Stimulated activated CD8-positive, alpha-beta memory T cell treated with anti-CD3 and anti-CD28 coated beads, Interleukin-15, amount 100 ng/mL, for 24 hours (primary cell): Measurements from ENCODE around the gene UTP4.
A peak's percentile ranks its signal among the peaks of the same experiment; 100 is the strongest.

ENCODE experiments used
- DNase-seq: peaks from one replicate; pipeline ENCODE4 v3.0.0-alpha.2; 2020; ENCODE audit warnings: low read depth

The UTP4 gene

DNA sequence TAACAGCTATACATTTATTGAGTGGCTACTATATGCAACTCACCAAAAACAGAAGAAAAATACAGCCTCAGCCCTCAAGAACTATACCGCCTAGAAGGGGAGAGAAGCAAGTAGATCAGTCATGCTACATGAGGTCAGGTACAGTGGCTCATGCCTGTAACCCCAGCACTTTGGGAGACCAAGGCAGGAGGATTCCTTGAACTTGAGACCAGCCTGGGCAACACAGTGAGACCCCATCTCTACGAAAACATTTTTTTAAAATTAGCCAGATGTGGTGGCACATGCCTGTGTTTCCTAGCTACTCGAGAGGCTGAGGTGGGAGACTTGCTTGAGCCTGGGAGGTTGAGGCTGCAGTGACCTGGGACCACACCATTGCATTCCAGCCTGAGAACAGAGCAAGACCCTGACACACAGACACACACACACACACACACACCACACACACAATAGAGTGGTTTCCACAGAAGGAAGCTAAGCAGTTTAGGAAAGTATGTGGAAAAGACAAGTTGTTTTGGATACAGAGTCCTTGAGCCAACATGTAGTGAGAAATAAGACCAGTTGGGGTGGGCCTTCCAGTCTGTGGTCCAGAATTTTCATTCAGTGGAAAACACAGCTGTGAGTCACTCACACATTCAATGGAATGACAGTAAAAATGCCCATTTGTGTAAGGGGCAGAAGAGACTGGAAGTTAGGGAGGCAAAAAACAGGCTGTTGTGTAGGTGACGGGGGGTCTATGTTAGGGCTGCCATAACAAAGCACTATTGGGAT, 43.8 kb downstream of the UTP4 start:
- DNase-seq: no peak

DNA sequence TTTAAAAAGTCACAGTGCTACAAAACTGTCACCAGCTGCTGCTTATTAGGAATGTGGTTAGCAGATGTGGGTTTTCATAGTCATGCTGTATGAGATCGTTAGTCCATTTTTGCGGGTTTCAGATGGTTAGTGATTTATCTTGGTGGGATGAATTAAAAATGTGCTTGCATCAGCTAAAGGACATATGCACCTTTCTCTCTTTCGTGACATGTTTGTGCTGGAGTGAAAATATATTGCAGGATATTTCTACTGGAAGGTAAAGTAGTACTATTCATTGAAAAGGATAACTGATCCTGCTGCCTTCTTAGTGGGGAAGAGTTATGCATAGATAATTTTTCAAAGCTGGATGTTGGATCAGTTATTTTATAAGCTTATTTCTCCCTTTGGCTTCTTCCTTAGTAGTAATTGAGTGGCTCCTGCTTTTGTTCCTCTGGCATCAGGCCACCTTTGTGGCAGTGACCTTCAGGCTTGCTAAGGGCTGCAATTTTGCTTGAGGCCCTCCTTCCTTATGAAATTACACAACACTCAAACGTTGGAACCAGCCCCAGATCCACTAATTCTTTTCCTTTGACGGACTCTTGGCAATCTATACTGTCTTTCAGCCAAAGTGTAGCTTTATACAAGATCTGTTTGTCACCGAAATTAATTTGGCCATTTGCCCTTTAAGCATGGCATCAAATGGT, 47.0 kb downstream of the UTP4 start:
- no peak for DNase-seq

DNA sequence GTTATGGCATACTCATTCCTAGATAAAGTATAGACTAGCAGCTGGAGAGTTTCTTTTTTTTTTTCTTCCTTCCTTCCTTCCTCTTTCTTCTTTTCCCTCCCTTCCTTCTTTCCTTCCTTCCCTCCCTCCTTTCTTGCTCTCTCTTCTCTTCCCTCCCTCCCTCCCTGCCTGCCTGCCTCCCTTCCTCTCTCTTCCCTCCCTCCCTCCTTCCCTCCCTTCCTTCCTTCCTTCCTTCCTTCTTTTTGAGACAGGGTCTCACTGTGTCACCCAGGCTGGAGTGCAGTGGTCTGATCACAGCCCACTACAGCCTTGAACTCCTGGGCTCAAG, 47.5 kb downstream of the UTP4 start:
- no peak for DNase-seq

DNA sequence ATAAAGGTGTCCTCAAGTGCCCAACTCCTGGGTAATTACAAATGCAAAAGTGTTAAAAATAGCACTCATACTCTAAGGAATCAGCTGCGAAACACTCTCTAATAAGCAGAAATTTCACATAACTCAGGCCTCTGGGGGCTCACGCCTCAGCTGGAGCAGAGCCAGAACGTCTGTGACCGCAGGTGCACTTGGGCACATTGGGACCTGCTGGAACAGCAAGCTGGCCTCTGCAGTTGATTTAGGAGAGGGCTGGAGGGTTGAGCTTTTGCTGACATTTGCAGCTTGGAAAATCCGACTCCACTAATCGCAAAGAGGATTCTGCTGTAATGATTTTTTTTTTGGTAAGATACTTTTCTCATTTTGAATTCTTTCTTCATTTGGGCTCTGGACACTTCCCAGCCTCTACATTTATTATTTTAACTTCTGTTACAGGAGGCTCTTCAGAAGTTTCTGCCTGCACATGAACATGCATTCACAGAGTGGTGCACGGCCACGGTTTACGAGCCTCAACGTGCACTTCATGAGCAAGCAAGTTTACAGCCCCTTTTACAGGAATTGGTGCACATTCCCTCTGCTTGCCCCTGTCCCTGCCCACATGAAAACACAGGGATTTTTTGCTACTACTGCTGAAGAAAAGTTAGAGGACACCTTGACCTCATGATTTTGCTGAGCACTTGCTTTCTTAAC, 50.4 kb downstream of the UTP4 start:
- no peak for DNase-seq

DNA sequence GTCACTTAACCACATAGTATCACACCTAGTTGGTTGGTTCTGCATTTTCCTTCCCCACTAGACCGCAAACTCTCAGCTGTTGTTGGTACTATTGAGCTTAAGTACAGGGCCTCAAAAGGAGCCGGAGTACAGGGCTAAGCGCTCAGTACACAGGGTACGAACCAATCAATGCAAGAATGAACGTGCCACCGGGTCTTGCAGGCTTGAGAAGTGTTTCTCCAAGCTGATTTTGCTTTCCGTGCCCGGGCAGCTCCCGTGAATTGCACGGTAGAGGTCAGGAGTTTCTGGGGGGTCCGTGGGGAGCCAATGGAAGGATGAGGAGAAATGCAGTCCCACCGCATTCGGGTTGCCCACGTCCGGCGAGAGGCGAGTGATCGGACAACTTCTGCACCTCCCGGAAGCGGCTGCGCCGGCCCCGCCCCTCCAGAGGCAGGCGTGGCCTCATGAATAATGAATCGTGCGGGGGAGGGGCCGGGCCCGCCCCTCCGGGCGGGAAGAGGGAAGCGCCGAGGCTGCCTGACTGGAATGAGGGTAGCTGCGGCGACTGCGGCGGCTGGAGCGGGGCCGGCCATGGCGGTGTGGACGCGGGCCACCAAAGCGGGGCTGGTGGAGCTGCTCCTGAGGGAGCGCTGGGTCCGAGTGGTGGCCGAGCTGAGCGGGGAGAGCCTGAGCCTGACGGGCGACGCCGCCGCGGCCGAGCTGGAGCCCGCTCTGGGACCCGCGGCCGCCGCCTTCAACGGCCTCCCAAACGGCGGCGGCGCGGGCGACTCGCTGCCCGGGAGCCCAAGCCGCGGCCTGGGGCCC, 54.4 kb downstream of the UTP4 start, which contains the start of gene SNTB2:
SNTB2 (plus strand) TSS at position 523 of the 804 bp plus-strand sequence; CDS start at position 526, 3 bp downstream.
- peak; percentile 63 for DNase-seq

DNA sequence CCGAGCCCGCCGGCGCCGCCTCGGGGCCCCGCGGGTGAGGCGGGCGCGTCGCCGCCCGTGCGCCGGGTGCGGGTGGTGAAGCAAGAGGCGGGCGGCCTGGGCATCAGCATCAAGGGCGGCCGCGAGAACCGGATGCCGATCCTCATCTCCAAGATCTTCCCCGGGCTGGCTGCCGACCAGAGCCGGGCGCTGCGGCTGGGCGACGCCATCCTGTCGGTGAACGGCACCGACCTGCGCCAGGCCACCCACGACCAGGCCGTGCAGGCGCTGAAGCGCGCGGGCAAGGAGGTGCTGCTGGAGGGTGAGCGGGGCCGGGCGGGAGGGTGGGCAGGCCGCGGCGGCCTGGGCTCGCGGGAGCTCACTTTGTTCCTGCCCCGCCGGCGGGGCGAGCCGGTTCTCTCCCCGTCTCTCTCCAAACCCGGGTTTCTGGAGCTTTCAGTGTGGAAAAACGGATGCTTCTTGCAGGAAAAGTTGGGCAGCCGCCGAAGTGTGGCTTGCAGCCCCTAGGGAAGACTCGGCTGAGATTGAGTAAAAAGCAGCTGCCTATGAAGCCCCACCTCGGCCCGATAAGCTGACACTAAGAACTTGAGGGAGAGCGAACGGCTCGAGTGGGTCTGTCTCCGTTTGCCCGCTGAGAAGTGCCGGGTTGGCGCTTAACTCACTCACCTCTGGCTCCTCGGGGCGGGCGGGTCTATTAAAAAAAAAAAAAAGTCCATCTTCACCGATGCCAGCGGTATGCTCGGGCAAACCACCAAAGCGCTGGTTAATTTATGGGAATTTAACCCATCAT, 55.2 kb downstream of the UTP4 start:
- DNase-seq: peak; percentile 19

DNA sequence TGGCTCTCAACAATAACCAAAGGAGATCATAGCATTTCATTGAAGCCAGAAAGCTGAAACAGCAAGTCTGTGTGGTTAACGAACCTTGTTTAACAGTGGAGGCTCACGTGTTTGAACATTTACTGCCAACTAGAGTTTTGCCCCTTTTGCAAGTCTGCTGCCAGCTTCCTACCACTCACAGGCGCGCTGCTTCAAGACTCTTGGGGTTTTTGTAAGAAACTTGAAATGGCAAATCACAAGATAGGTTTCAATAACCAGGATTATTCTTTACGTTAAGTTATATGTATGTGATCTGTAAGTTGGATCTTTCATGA, 55.7 kb downstream of the UTP4 start:
- no peak for DNase-seq

DNA sequence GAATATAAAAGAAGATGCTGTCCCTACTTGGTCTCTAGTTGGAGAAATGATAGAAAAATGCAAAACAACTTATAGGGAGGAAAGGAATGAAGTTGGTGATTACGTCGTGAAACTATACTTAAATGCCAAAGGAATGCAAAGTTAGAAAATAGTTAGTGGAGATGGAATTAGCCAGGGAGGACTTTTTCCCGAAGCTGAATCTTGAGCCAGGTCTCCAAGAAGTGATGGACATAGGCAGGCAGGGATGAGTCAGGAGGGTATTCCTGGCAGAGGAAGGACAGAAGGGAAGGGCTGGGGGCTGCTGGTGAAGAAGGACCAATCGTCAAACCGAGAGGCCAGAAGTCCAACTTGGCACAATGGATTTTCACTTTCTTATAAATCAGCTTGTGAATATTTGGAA, 56.3 kb downstream of the UTP4 start:
- DNase-seq: no peak

DNA sequence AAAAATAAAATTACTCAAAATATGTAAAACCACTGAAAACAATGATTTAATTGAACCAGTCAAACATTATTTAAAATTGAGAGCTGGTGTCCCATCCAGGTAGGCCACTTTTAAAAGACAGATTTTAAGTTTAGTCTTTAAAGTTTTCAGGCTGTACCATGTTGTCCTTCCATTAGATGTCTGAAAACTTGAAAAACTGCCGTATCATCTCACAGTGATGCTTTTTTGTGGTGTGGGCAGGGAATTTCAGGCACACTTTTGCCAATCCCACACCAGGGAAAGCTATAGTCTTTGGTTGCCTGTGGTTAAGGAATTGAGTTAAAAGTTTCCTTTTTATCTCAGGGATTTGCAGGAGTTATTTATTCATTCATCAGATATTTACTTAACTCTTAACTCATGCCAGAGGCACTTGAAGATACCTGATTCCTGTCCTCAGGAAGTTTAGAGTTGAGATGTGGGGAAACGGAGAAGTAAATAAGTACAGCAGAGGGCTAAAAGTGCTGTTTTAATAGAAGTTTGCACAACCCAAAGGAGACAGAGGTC, 57.7 kb downstream of the UTP4 start:
- DNase-seq: no peak

DNA sequence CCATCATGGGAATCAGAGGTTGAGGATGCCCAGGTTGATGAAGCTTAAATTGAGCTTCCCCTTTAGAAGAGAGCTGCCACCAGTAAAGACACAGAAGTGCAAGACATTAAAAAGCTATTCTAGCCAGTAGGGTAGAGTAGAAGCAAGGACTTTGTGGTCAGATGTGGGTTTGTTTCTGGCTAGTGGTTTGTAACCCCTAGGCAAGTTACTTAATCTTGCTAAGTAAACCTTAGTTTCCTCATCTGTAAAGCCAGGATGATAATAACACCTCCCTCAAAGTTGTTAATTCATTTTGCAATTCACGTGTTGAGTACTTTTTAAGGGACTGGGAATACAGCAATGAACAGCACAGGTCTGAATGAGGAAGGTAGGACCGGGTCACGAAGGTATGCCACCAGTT, 58.1 kb downstream of the UTP4 start:
- DNase-seq: no peak

DNA sequence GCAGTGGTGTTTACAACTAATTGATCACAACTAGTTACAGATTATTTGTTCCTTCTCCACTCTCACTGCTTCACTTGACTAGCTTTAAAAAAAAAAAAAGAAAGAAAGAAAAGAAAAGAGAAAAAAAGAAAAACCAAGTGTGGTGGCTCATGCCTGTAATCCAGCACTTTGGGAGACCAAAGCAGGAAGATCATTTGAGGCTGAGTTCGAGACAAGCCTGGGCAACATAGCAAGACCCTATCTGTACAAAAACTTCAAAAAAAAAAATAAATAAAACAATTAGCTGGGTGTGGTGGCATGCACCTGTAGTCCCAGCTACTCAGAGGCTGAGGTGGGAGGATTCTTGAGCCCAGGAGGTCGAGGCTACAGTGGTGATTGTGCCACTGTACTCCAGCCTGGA, 58.7 kb downstream of the UTP4 start:
- no peak for DNase-seq

DNA sequence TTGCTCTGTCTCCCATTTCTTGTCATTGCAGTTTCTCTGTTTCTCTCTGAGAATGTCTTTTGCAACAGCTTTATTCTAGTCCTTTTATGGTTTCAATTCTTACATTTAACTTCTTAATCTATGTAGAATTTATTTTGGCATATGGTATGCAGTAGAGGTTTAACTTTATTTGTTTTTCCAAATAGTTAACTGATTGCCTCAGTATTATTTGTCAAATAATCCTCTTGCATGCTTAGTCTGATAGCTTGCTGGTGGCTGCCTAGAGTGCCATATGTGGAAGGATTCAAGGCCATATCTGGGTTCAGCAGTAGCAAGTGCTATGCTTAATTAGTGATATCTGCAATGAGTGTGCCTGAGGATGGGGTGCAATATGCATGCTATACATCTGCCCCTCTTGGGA, 61.4 kb downstream of the UTP4 start:
- DNase-seq: no peak

DNA sequence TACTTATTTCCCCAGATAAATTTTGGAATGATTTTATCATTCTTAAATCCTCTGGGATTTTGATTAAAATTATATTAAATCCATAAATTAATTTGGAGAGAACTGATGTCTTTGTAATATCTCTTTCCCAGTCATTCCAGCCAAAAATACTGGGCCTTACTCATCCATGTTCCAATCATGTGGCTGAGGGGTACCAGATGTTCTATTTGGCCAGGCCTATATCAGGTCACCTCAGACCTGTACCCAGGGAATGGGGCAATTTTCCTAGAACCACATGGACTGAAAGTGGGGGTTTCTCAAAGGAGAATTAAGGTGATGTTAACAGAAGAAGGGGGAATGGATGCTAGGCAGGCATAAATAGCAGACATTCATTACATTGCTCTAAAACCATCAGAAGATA, 62.0 kb downstream of the UTP4 start:
- DNase-seq: no peak

DNA sequence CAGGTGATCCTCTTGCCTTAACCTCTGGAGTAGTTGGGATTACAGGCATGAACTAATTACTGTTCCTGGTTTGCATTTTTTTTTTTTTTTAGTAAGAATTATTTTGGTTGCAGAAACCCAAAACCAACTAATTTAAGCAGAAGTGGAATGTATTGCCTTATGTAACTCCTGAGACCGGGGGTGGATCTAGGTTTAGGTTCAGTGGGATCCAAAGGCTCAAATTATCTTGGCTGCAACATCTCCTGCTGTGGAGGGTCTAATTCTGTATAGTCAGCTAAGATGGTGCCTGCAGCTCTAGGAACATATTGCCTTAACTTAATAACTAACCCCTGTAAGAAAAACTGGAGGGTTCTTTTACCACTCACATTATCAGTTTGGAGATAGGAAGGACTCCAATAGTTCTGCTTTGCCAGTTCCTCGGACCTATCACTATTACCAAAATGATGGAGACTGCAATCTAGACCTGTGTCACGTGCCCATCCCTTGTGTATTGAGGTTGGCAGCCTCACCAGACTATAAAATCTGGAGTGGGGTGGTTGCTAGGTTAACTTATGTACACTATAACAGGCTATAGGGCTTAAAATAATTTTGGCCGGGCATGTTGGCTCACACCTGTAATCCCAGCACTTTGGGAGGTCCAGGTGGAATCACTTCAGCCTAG, 63.0 kb downstream of the UTP4 start:
- DNase-seq: no peak

DNA sequence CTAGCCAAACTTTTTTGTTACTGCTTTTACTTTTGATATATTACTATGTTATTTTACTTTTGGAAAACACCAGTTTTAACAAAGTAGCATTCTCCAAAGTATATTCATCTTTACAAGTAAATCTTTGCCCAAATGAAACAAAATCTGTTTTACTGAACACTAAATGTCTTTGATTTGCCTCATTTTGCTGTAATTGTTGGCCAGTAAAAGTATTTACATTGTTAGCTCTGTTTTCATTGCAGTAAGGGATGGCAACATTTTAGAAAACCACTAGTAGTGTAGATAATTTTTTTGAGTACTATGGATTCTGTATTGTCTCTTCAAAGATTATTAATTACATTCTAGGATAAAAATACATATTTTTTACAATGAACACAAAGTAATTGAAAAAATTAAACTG, 65.1 kb downstream of the UTP4 start:
- DNase-seq: no peak

DNA sequence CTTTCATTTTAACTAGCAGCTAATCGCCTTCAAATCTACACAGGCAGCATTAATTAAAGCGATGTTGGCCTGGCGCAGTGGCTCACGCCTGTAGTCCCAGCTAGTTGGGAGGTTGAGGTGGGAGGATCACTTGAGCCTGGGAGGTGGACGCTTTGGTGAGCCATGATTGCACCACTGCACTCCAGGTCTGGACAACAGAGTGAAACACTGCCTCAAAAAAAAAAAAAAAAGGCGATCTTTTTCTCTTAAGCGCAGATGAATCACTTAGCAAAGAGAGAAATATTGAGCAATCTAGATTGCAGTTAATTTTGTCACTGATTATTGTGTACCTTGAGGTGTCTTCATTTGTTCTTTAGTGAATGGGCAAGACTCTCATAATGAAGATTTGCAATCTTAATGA, 66.9 kb downstream of the UTP4 start:
- no peak for DNase-seq

DNA sequence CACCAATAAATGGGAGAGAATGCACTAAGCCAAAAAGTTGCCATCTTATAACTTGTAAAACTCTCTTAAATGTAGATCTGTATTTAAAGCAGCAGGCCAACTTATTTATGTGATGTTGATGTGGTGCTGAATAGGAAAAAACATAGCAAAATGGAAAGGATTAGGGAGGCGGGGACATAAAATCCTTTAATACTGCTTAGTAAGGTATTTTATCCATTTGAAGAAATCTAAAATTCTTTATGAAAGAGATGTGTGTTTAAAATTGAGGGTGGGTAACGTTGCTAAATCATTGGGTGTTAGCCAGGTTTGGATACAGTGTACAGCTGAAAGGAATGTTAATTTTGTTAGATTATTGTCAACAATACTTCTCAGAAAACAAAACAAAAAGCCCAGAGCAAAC, 68.8 kb downstream of the UTP4 start:
- no peak for DNase-seq

DNA sequence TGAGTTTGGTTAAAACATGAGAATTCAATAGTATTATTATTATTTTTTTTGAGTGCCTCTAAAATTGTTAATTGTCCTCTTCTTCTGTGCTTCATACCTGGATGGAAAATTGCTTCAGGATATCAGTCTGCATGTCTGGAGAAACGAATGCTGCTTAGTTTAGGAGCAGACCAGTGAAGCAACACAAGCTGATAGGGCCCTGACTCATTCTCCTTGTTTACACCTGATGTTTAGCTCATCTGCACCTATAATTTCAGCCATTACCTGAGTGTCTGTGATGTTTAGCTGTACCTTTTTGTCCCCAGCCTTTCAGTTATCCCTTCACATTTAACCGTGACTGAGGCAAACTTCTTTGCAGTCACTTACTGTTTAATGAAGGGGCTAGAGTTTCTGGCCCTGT, 69.3 kb downstream of the UTP4 start:
- no peak for DNase-seq

DNA sequence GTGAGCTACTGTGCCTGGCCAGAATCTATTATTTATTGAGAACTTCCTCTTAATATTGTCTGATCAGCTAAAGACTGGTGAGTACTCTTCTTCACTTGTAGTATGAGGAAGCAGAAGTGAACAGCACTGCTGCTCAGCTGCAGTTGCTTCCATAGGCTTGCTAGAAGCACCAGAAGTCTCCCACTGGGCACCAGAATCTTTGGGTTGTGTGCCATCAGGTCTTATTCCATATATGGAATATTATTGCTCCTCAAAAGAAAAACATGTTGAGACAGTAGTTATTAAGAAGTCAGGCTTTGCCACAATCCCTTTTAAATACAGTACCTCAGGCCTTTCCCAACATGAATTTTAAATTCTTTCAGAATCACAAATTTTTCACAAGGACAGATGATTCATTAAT, 71.7 kb downstream of the UTP4 start:
- DNase-seq: no peak

DNA sequence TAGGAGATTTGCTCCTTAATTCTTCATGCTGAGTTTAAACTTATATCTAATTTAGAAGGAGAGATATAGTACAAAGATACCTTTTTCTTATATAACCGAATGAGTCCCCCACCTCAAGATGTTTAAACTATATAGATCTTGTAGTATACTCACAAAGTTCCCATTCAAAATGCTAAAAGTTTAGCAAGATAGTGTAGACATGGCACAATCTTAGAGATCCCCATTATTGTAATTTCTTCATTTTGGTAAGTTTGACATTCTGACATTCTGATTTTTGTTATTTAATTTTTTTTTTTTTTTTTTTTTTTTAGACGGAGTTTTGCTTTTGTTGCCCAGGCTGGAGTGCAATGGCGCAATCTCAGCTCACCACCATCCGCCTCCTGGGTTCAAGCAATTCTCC, 77.3 kb downstream of the UTP4 start:
- DNase-seq: no peak

DNA sequence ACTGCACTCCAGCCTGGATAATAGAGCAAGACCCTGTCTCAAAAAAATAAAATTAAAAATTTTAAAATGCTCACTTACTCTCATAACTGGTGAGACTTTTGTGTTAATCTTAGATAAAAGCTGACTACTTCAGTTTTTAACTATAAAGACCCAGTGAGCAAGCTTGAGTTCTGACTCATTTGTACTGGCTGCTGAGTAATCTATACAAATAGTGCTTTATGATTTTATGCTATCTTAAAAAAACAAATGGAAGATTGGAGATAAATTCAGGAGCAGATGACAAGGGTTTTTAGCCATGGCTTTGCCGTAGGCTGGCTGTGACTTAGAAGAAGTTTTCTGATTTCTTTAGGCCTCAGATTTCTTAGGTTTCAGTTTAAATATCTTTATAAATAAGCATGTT, 85.0 kb downstream of the UTP4 start:
- DNase-seq: no peak
